ENCODE results near the gene SND1.
"Not testable (repeated sequence)": the region's sequence is repeated elsewhere in the genome, so short reads cannot be mapped to it uniquely, and the experiment has no call there.

Gene SND1

GRCh38 chr7:128100225-128100948 is 448.4 kb downstream of the SND1 start:
- in situ Hi-C loops (cut with MboI; ENCODE audit: low pct_unique_long_range_greater_than_20kb, low sequenced_read_pairs) = no loop called here
- DNase-seq = peak; percentile 18

- DNase-seq = no peak
- in situ Hi-C loops (cut with MboI; ENCODE audit: low pct_unique_long_range_greater_than_20kb, low sequenced_read_pairs) = no loop called here
Observed at GRCh38 chr7:128100949-128101713, 449.1 kb downstream of the SND1 start.

GRCh38 chr7:128102490-128103291 is 450.7 kb downstream of the SND1 start:
- DNase-seq = no peak
- in situ Hi-C loops (cut with MboI; ENCODE audit: low pct_unique_long_range_greater_than_20kb, low sequenced_read_pairs) = no loop called here

- no peak for DNase-seq
- in situ Hi-C loops (cut with MboI; ENCODE audit: low pct_unique_long_range_greater_than_20kb, low sequenced_read_pairs) = no loop called here
Observed at GRCh38 chr7:128103498-128104107, 451.6 kb downstream of the SND1 start.

- DNase-seq = peak; percentile 16
- in situ Hi-C loops (cut with MboI; ENCODE audit: low pct_unique_long_range_greater_than_20kb, low sequenced_read_pairs) = no loop called here
Observed at GRCh38 chr7:128104108-128104742, 452.2 kb downstream of the SND1 start.

GRCh38 chr7:128105228-128106022 is 453.4 kb downstream of the SND1 start:
- in situ Hi-C loops (cut with MboI; ENCODE audit: low pct_unique_long_range_greater_than_20kb, low sequenced_read_pairs) = no loop called here
- no peak for DNase-seq

GRCh38 chr7:128106821-128107220 is 454.8 kb downstream of the SND1 start:
- no peak for DNase-seq
- in situ Hi-C loops (cut with MboI; ENCODE audit: low pct_unique_long_range_greater_than_20kb, low sequenced_read_pairs) = no loop called here

- DNase-seq; in situ Hi-C loops (cut with MboI; ENCODE audit: low pct_unique_long_range_greater_than_20kb, low sequenced_read_pairs): not testable (repeated sequence)
Observed at GRCh38 chr7:128107516-128107915, 455.5 kb downstream of the SND1 start.

- no peak for DNase-seq
- in situ Hi-C loops (cut with MboI; ENCODE audit: low pct_unique_long_range_greater_than_20kb, low sequenced_read_pairs) = no loop called here
Observed at GRCh38 chr7:128108129-128108528, 456.1 kb downstream of the SND1 start.

GRCh38 chr7:128108641-128109423 is 456.8 kb downstream of the SND1 start:
- in situ Hi-C loops (cut with MboI; ENCODE audit: low pct_unique_long_range_greater_than_20kb, low sequenced_read_pairs) = no loop called here
- peak; percentile 88 for DNase-seq

- DNase-seq; in situ Hi-C loops (cut with MboI; ENCODE audit: low pct_unique_long_range_greater_than_20kb, low sequenced_read_pairs): not testable (repeated sequence)
Observed at GRCh38 chr7:128109424-128109969, 457.5 kb downstream of the SND1 start.

- DNase-seq = no peak
- in situ Hi-C loops (cut with MboI; ENCODE audit: low pct_unique_long_range_greater_than_20kb, low sequenced_read_pairs) = no loop called here
Observed at GRCh38 chr7:128110641-128111364, 458.8 kb downstream of the SND1 start.

- DNase-seq = no peak
- in situ Hi-C loops (cut with MboI; ENCODE audit: low pct_unique_long_range_greater_than_20kb, low sequenced_read_pairs) = no loop called here
Observed at GRCh38 chr7:128112018-128112780, 460.2 kb downstream of the SND1 start.

GRCh38 chr7:128112781-128113221 is 460.8 kb downstream of the SND1 start:
- in situ Hi-C loops (cut with MboI; ENCODE audit: low pct_unique_long_range_greater_than_20kb, low sequenced_read_pairs) = no loop called here
- DNase-seq = no peak

- in situ Hi-C loops (cut with MboI; ENCODE audit: low pct_unique_long_range_greater_than_20kb, low sequenced_read_pairs) = no loop called here
- no peak for DNase-seq
Observed at GRCh38 chr7:128113839-128114238, 461.8 kb downstream of the SND1 start.

- in situ Hi-C loops (cut with MboI; ENCODE audit: low pct_unique_long_range_greater_than_20kb, low sequenced_read_pairs) = no loop called here
- DNase-seq = no peak
Observed at GRCh38 chr7:128114806-128115205, 462.8 kb downstream of the SND1 start.

All from KBM-7 (cell line).